ENCODE measurements around the gene STT3B.

STT3B gene

DNA sequence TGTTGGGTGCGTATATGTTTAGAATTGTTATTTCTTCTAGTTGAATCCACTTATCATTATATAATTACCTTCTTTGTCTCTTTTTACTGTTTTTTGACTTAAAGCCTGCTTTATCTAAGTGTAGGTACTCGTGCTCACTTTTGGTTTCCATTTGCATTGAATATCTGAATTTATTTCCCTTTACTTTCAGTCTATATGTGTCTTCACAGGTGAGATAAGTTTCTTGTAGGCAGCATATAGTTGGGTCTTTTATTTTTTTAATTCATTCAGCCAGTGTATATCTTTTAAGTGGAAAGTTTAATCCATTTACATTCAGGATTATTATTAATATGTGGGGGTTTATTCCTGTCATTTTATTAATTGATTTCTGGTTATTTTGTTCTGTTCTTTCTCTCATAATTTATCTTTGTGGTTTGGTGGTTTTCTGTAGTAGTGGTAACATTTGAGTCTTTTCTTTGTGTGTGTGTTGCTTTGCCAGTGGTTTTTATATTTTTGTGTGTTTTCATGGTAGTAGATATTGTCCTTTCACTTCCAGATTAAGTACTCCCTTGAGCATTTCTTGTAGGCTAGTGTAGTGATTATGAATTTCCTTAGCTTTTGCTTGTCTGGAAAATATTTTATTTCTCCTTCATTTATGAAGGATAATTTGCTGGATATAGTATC is 27.3 kb downstream of the STT3B start:
- no peak overlapping the region for H3K4me3 ChIP-seq (replicated peaks; ENCODE audit: low read depth, low read length)
- TF ChIP-seq, protein P1, sequence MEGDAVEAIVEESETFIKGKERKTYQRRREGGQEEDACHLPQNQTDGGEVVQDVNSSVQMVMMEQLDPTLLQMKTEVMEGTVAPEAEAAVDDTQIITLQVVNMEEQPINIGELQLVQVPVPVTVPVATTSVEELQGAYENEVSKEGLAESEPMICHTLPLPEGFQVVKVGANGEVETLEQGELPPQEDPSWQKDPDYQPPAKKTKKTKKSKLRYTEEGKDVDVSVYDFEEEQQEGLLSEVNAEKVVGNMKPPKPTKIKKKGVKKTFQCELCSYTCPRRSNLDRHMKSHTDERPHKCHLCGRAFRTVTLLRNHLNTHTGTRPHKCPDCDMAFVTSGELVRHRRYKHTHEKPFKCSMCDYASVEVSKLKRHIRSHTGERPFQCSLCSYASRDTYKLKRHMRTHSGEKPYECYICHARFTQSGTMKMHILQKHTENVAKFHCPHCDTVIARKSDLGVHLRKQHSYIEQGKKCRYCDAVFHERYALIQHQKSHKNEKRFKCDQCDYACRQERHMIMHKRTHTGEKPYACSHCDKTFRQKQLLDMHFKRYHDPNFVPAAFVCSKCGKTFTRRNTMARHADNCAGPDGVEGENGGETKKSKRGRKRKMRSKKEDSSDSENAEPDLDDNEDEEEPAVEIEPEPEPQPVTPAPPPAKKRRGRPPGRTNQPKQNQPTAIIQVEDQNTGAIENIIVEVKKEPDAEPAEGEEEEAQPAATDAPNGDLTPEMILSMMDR (IDR thresholded peaks at IDR 0.05; ENCODE audit: low read length, missing control alignments) = no peak
- DNase-seq (ENCODE audit: low read depth) = no peak

DNA sequence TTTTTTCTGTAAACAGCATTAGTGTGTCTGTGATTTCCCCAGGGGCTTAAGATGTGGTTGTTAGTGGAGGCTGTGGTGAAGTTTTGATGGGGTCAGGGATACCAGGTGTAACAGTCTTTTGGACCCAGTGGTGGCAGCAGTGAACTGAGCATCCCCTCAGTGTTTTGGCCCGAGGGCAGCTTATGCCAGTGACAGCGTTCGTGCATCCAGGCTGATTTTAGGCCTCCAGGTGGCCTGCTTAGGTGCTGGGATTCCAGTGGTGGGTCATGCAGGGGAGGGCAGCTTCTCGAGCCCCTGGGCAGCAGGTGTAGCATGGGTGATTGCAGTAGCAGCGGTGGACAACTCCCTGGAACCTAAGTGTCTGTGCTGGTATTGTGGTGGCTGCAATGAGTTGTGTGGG is 29.2 kb downstream of the STT3B start:
- no peak for DNase-seq (ENCODE audit: low read depth)
- H3K4me3 ChIP-seq (replicated peaks; ENCODE audit: low read depth, low read length) = no peak overlapping the region
- TF ChIP-seq, protein P1 (IDR thresholded peaks at IDR 0.05; ENCODE audit: low read length, missing control alignments) = no peak

DNA sequence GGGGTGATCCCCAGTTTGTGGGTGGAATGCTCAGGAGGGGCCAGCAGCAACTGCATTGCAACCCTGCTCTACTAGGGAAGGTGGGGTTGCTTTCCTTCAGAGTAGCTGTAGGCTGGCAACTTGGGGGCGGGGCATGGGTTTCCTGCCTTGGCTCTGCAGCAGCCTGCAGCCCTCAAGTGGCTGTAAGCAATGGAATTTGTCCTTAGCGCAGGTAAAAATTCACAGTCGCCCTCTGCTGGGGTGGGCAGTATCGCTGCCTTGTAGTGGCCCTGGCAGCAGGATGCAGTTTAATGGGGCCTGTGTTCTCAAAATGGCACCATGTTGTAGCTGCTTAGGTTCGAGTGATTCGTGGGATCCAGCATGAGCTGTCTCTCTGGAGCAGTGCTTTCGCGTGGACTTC is 29.8 kb downstream of the STT3B start:
- H3K4me3 ChIP-seq (replicated peaks; ENCODE audit: low read depth, low read length) = no peak overlapping the region
- DNase-seq (ENCODE audit: low read depth) = no peak
- TF ChIP-seq, protein P1 (IDR thresholded peaks at IDR 0.05; ENCODE audit: low read length, missing control alignments) = no peak

DNA sequence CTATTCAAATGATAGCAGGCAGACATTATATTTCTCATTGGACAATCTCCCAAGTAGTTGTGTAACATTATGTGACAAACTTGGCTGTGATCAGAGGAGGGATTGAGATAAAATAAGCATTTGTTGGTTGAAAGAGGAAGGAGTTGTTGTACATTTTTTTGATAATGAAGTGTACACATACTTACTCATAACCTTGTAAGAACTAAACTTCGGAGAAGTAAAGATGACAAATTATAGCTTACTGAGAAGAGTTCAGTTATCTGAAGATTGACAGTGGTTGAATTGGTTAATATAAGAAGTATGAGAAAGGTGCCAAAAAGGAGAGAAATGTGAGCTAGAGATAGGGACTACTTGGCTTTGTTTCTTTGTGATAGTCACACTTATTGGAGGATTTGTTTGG is 32.6 kb downstream of the STT3B start:
- no peak overlapping the region for H3K4me3 ChIP-seq (replicated peaks; ENCODE audit: low read depth, low read length)
- DNase-seq (ENCODE audit: low read depth) = peak; percentile 66
- TF ChIP-seq, protein P1 (IDR thresholded peaks at IDR 0.05; ENCODE audit: low read length, missing control alignments) = no peak

DNA sequence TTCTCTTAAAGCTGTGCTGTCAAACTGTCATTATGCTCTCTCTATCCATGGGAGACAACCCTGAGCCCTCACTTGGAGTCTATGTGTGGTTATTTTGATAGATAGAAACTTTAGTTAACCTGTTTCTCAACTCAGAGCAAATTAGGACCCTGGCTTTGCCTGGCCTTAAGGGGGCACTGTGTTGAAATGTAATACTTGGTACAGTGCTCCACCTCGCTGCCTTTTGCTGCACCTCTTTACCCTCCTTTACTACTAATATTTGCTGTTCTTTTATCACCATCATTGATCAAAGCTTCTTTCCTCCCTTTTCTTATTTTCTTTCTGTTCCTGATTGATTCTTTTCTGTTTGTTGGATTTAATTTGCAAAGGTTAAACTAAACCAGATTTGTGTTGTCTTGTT is 34.3 kb downstream of the STT3B start:
- TF ChIP-seq, protein P1 (IDR thresholded peaks at IDR 0.05; ENCODE audit: low read length, missing control alignments) = peak; percentile 41
- no peak overlapping the region for H3K4me3 ChIP-seq (replicated peaks; ENCODE audit: low read depth, low read length)
- DNase-seq (ENCODE audit: low read depth) = no peak

DNA sequence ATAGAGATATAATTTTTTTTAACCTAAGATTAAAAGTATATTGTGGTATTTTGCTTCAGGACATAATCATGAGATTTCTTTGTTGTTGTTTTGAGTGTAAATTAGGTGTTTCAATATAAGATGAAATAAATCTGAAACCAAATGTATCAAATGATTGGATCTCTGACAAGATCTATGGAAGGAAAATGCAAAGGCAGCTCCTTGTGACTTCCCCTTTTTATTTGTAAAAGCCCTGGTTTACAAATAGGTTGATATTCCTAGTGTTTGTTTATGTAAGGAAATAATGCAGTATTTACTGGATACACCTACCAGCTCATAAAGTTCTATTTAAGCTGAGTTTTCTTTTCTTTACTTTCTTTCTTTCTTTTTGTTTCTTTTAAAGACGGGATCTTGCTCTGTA is 35.9 kb downstream of the STT3B start:
- no peak for DNase-seq (ENCODE audit: low read depth)
- TF ChIP-seq, protein P1 (IDR thresholded peaks at IDR 0.05; ENCODE audit: low read length, missing control alignments) = no peak
- H3K4me3 ChIP-seq (replicated peaks; ENCODE audit: low read depth, low read length) = no peak overlapping the region

DNA sequence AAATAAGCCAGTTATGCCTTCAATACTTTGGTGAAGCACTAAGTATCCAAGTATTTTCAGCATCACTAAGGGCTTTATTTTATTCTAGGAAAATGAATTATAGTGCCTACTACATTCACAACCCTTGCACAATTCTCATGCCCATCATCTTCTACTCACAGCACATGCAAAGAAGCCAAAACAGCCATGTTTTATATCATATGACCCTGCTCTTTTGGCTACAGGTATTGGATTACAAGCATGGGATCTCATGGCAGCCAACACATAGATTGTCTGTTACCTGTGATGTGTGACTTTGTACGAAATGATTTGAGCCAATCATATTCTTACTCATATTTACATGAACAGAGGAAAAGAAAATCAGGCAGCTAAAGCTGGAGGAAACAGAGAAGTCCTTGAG is 38.6 kb downstream of the STT3B start:
- no peak overlapping the region for H3K4me3 ChIP-seq (replicated peaks; ENCODE audit: low read depth, low read length)
- TF ChIP-seq, protein P1 (IDR thresholded peaks at IDR 0.05; ENCODE audit: low read length, missing control alignments) = no peak
- DNase-seq (ENCODE audit: low read depth) = no peak
